WTC11 (cell line): ENCODE results near the gene GAK.

ENCODE experiments used
- CTCF ChIP-seq: fragments of 200-600 bp; IDR thresholded peaks from 2 replicates; pipeline ENCODE4 v1.8.0; 2022; ENCODE audit warnings: antibody characterized with exemption
- ELF4 ChIP-seq: sonication (generic); formaldehyde crosslinking; IDR thresholded peaks from 2 replicates; pipeline ENCODE4 v1.8.1; 2022; ENCODE audit warnings: low read depth, mild to moderate bottlenecking, moderate library complexity, missing genetic modification reagents
- ESRRA ChIP-seq: sonication (generic); formaldehyde crosslinking; IDR thresholded peaks from 2 replicates; pipeline ENCODE4 v1.8.1; 2022; ENCODE audit warnings: mild to moderate bottlenecking, missing genetic modification reagents, borderline replicate concordance
- FOXJ3 ChIP-seq: sonication (generic); formaldehyde crosslinking; IDR thresholded peaks from 2 replicates; pipeline ENCODE4 v1.9.0; 2021; ENCODE audit warnings: missing genetic modification reagents, mild to moderate bottlenecking, borderline replicate concordance
- FOXP1 ChIP-seq: sonication (generic); formaldehyde crosslinking; IDR thresholded peaks from 2 replicates; pipeline ENCODE4 v1.8.0; 2022; ENCODE audit warnings: missing genetic modification reagents, mild to moderate bottlenecking, moderate library complexity, borderline replicate concordance
- SP1 ChIP-seq: sonication (generic); formaldehyde crosslinking; conservative IDR thresholded peaks from 2 replicates; pipeline ENCODE4 v1.8.1; 2022; ENCODE audit warnings: missing genetic modification reagents
- TF ChIP-seq, protein P1 (sequence below): sonication (generic); formaldehyde crosslinking; IDR thresholded peaks from 2 replicates; pipeline ENCODE4 v1.8.1; 2023; ENCODE audit warnings: mild to moderate bottlenecking, missing genetic modification reagents, moderate library complexity
- TF ChIP-seq, protein P2 (sequence below): sonication (generic); formaldehyde crosslinking; conservative IDR thresholded peaks from 2 replicates; pipeline ENCODE4 v1.8.1; 2023; ENCODE audit warnings: mild to moderate bottlenecking, low read depth, missing genetic modification reagents, moderate library complexity
- TF ChIP-seq, protein P3 (sequence below): sonication (generic); formaldehyde crosslinking; IDR thresholded peaks from 2 replicates; pipeline ENCODE4 v1.8.0; 2022; ENCODE audit warnings: mild to moderate bottlenecking, missing genetic modification reagents
- TF ChIP-seq, protein P4 (sequence below): fragments of 250-450 bp; sonication (Bioruptor Pico); IDR thresholded peaks from 2 replicates; pipeline ENCODE4 v2.1.2; 2022; ENCODE audit warnings: mild to moderate bottlenecking, moderate library complexity
- TF ChIP-seq, protein P5 (sequence below): sonication (generic); formaldehyde crosslinking; IDR thresholded peaks from 2 replicates; pipeline ENCODE4 v1.8.0; 2022; ENCODE audit warnings: mild to moderate bottlenecking, missing genetic modification reagents
- TF ChIP-seq, protein P6 (sequence below): fragments of 250-450 bp; sonication (Bioruptor Pico); conservative IDR thresholded peaks from 2 replicates; pipeline ENCODE4 v1.9.0; 2021; ENCODE audit warnings: mild to moderate bottlenecking
- TF ChIP-seq, protein P7 (sequence below): sonication (generic); formaldehyde crosslinking; IDR thresholded peaks from 2 replicates; pipeline ENCODE4 v1.8.0; 2023; ENCODE audit warnings: missing genetic modification reagents

- TF ChIP-seq, protein P1, sequence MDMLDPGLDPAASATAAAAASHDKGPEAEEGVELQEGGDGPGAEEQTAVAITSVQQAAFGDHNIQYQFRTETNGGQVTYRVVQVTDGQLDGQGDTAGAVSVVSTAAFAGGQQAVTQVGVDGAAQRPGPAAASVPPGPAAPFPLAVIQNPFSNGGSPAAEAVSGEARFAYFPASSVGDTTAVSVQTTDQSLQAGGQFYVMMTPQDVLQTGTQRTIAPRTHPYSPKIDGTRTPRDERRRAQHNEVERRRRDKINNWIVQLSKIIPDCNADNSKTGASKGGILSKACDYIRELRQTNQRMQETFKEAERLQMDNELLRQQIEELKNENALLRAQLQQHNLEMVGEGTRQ, result no peak
- TF ChIP-seq, protein P2, sequence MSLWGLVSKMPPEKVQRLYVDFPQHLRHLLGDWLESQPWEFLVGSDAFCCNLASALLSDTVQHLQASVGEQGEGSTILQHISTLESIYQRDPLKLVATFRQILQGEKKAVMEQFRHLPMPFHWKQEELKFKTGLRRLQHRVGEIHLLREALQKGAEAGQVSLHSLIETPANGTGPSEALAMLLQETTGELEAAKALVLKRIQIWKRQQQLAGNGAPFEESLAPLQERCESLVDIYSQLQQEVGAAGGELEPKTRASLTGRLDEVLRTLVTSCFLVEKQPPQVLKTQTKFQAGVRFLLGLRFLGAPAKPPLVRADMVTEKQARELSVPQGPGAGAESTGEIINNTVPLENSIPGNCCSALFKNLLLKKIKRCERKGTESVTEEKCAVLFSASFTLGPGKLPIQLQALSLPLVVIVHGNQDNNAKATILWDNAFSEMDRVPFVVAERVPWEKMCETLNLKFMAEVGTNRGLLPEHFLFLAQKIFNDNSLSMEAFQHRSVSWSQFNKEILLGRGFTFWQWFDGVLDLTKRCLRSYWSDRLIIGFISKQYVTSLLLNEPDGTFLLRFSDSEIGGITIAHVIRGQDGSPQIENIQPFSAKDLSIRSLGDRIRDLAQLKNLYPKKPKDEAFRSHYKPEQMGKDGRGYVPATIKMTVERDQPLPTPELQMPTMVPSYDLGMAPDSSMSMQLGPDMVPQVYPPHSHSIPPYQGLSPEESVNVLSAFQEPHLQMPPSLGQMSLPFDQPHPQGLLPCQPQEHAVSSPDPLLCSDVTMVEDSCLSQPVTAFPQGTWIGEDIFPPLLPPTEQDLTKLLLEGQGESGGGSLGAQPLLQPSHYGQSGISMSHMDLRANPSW (CRISPR knock-in tag), result no peak
- TF ChIP-seq CTCF, result no peak
- TF ChIP-seq, protein P3, sequence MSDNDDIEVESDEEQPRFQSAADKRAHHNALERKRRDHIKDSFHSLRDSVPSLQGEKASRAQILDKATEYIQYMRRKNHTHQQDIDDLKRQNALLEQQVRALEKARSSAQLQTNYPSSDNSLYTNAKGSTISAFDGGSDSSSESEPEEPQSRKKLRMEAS (CRISPR knock-in tag), result no peak
- TF ChIP-seq, protein P4, sequence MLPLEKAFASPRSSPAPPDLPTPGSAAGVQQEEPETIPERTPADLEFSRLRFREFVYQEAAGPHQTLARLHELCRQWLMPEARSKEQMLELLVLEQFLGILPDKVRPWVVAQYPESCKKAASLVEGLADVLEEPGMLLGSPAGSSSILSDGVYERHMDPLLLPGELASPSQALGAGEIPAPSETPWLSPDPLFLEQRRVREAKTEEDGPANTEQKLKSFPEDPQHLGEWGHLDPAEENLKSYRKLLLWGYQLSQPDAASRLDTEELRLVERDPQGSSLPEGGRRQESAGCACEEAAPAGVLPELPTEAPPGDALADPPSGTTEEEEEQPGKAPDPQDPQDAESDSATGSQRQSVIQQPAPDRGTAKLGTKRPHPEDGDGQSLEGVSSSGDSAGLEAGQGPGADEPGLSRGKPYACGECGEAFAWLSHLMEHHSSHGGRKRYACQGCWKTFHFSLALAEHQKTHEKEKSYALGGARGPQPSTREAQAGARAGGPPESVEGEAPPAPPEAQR, result no peak
- TF ChIP-seq ESRRA (CRISPR knock-in tag), result no peak
- TF ChIP-seq, protein P5, sequence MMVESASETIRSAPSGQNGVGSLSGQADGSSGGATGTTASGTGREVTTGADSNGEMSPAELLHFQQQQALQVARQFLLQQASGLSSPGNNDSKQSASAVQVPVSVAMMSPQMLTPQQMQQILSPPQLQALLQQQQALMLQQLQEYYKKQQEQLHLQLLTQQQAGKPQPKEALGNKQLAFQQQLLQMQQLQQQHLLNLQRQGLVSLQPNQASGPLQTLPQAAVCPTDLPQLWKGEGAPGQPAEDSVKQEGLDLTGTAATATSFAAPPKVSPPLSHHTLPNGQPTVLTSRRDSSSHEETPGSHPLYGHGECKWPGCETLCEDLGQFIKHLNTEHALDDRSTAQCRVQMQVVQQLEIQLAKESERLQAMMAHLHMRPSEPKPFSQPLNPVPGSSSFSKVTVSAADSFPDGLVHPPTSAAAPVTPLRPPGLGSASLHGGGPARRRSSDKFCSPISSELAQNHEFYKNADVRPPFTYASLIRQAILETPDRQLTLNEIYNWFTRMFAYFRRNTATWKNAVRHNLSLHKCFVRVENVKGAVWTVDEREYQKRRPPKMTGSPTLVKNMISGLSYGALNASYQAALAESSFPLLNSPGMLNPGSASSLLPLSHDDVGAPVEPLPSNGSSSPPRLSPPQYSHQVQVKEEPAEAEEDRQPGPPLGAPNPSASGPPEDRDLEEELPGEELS (CRISPR knock-in tag), result no peak
- TF ChIP-seq, protein P6, sequence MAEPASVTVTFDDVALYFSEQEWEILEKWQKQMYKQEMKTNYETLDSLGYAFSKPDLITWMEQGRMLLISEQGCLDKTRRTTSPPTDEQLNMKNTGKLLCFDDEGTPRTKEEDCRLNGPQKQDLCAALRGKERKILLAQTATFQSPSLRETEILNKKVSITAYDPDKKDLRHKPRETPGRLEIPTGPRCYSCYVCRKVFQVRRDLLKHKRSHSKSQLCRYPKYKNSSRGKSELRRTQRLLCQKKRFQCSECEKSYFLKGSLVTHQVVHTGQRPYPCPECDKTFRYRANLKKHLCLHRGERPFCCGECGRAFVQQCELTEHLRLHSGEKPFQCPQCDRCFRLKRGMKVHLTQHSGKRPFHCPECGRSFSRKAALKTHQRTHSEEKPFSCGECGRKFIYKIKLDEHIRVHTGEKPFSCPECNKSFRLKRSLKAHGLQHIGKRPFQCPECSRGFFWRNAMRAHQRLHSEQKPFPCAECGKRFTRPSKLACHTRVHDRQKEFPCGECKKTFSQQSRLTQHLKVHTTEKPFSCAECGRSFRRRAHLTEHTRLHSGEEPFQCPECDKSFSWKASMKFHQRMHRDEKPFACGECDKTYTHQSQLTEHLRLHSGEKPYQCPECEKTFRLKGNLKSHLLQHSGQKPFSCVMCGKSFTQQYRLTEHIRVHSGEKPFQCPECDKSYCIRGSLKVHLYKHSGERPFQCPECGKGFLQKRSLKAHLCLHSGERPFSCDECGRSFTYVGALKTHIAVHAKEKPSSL, result no peak
- TF ChIP-seq, protein P7, sequence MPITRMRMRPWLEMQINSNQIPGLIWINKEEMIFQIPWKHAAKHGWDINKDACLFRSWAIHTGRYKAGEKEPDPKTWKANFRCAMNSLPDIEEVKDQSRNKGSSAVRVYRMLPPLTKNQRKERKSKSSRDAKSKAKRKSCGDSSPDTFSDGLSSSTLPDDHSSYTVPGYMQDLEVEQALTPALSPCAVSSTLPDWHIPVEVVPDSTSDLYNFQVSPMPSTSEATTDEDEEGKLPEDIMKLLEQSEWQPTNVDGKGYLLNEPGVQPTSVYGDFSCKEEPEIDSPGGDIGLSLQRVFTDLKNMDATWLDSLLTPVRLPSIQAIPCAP (CRISPR knock-in tag), result no peak
- TF ChIP-seq FOXP1 (CRISPR knock-in tag), result no peak
- TF ChIP-seq ELF4 (CRISPR knock-in tag), result no peak
- TF ChIP-seq SP1 (CRISPR knock-in tag), result no peak
- no peak for TF ChIP-seq FOXJ3 (CRISPR knock-in tag)
Measured at GRCh38 chr4:885353-885752, 46.8 kb downstream of the GAK start.
